Esophagus (tissue), 2 donors: Measurements from ENCODE around the gene TTC28. TPM values are rescaled to one million over a fixed set of nuclear protein-coding genes. Genes with fewer than 3 reads are reported as not detected.

Source experiments
- H3K27ac ChIP-seq, 2 donors: one replicate each; pipeline ENCODE4 v1.5.1; 2013; ENCODE audit warnings: low read depth in 2 of 2, mild to moderate bottlenecking in 2 of 2, inconsistent platforms in 1 of 2, low read length in 1 of 2, moderate library complexity in 1 of 2
- H3K27me3 ChIP-seq, 2 donors: one replicate each; pipeline ENCODE4 v1.6.1; 2013; ENCODE audit warnings: low read length in 2 of 2, control low read depth in 1 of 2, mild to moderate bottlenecking in 1 of 2; ENCODE audit not compliant: insufficient read depth in 2 of 2, control insufficient read depth in 1 of 2
- H3K36me3 ChIP-seq, 2 donors: one replicate each; pipeline ENCODE4 v1.6.1; 2013; ENCODE audit warnings: low read length in 1 of 2; ENCODE audit not compliant: control insufficient read depth in 2 of 2, insufficient read depth in 2 of 2
- H3K4me1 ChIP-seq, 2 donors: one replicate each; pipeline ENCODE4 v1.6.1; 2013; ENCODE audit warnings: low read length in 1 of 2; ENCODE audit not compliant: control insufficient read depth in 2 of 2, insufficient read depth in 2 of 2
- H3K4me3 ChIP-seq, 2 donors: one replicate each; pipeline ENCODE4 v1.5.1; 2013; ENCODE audit warnings: low read length in 2 of 2, mild to moderate bottlenecking in 2 of 2, low read depth in 1 of 2, moderate library complexity in 1 of 2
- H3K9me3 ChIP-seq, 2 donors: one replicate each; pipeline ENCODE4 v1.6.1; 2013; ENCODE audit warnings: mild to moderate bottlenecking in 2 of 2, low read depth in 1 of 2, low read length in 1 of 2, moderate library complexity in 1 of 2; ENCODE audit not compliant: control insufficient read depth in 2 of 2, insufficient read depth in 1 of 2
- WGBS, 2 donors: extraction: QIAGEN DNeasy Blood & Tissue Kit; methylation state at CpG; one replicate each; pipeline ENCODE4 v1.1.7; 2013; 5-methylcytosine and 5-hydroxymethylcytosine counted together
- polyA plus RNA-seq, 2 donors: library from polyadenylated mRNA; stranded (reverse); fragments of 200-250 nt; gene quantifications; one replicate each; pipeline ENCODE4 v1.2.3, GENCODE V29; 2013
- donor health status: healthy with polysubstance abuse.
- donor health status: Bipolar disorder and iron deficiency.

TTC28 gene
- polyA plus RNA-seq, 2 donors = 1.4 to 2.6 TPM

GRCh38 chr22:28021116-28021997, 658.3 kb downstream of the TTC28 start:
- H3K36me3 ChIP-seq = peaks cover 0 to 2% of the 10 kb centered on the region in 2 donors
- H3K27me3 ChIP-seq = no peaks in the 10 kb centered on the region
- no peaks in the 10 kb centered on the region for H3K9me3 ChIP-seq
- 88% methylated on average over 15 of the region's 15 CpGs for WGBS, 2 donors
- no peak overlapping the region for H3K27ac ChIP-seq
- no peak overlapping the region for H3K4me3 ChIP-seq
- peaks cover 10 to 30% of the 10 kb centered on the region in 2 donors for H3K4me1 ChIP-seq

GRCh38 chr22:28019881-28020861, 659.5 kb downstream of the TTC28 start:
- Histone ChIP-seq H3K36me3 (peaks cover 0 to 2% of the 10 kb centered on the region in 2 donors), H3K27ac (no peak overlapping the region), H3K9me3 (no peaks in the 10 kb centered on the region), H3K4me1 (peaks cover 12 to 33% of the 10 kb centered on the region in 2 donors), H3K27me3 (no peaks in the 10 kb centered on the region), H3K4me3 (no peak overlapping the region)
- 44 to 45% methylated on average over 20 of the region's 20 CpGs for WGBS, 2 donors

GRCh38 chr22:28019360-28019759, 660.3 kb downstream of the TTC28 start:
- Histone ChIP-seq H3K27me3 (no peaks in the 10 kb centered on the region), H3K36me3 (no peaks in the 10 kb centered on the region), H3K9me3 (no peaks in the 10 kb centered on the region), H3K4me3 (no peak overlapping the region), H3K4me1 (peaks cover 14 to 36% of the 10 kb centered on the region in 2 donors), H3K27ac (no peak overlapping the region)
- 70 to 74% methylated on average over 8 of the region's 8 CpGs for WGBS, 2 donors

- Histone ChIP-seq H3K27ac (no peak overlapping the region), H3K4me3 (no peak overlapping the region), H3K9me3 (no peaks in the 10 kb centered on the region), H3K4me1 (peaks cover 16 to 45% of the 10 kb centered on the region in 2 donors), H3K27me3 (no peaks in the 10 kb centered on the region), H3K36me3 (no peaks in the 10 kb centered on the region)
- WGBS, 2 donors = 90 to 92% methylated on average over 8 of the region's 8 CpGs
These were observed 661.1 kb downstream of the TTC28 start for GRCh38 chr22:28018461-28018927.

- no peak overlapping the region for H3K27ac ChIP-seq
- no peaks in the 10 kb centered on the region for H3K27me3 ChIP-seq
- 84 to 88% methylated on average over 4 of the region's 4 CpGs for WGBS, 2 donors
- H3K4me3 ChIP-seq = no peak overlapping the region
- H3K36me3 ChIP-seq = no peaks in the 10 kb centered on the region
- H3K9me3 ChIP-seq = no peaks in the 10 kb centered on the region
- peaks cover 17 to 46% of the 10 kb centered on the region in 2 donors for H3K4me1 ChIP-seq
These were observed 661.8 kb downstream of the TTC28 start for GRCh38 chr22:28017859-28018258.

GRCh38 chr22:28017558-28017820, 662.2 kb downstream of the TTC28 start:
- Histone ChIP-seq H3K4me3 (no peak overlapping the region), H3K9me3 (no peaks in the 10 kb centered on the region), H3K27ac (no peak overlapping the region), H3K36me3 (no peaks in the 10 kb centered on the region), H3K27me3 (no peaks in the 10 kb centered on the region), H3K4me1 (peaks cover 17 to 46% of the 10 kb centered on the region in 2 donors)
- 94 to 95% methylated on average over 2 of the region's 2 CpGs for WGBS, 2 donors

GRCh38 chr22:28016781-28017557, 662.7 kb downstream of the TTC28 start:
- Histone ChIP-seq H3K4me1 (peaks cover 19 to 48% of the 10 kb centered on the region in 2 donors), H3K27me3 (no peaks in the 10 kb centered on the region), H3K27ac (no peak overlapping the region), H3K4me3 (no peak overlapping the region), H3K36me3 (no peaks in the 10 kb centered on the region), H3K9me3 (no peaks in the 10 kb centered on the region)
- 86 to 91% methylated on average over 12 of the region's 12 CpGs for WGBS, 2 donors

GRCh38 chr22:28015676-28016601, 663.7 kb downstream of the TTC28 start:
- Histone ChIP-seq H3K27me3 (no peaks in the 10 kb centered on the region), H3K4me1 (peaks cover 17 to 44% of the 10 kb centered on the region in 2 donors), H3K27ac (peak overlapping the region in 1 of 2 donors; percentile 50), H3K36me3 (no peaks in the 10 kb centered on the region), H3K4me3 (no peak overlapping the region), H3K9me3 (no peaks in the 10 kb centered on the region)
- 60 to 70% methylated on average over 16 of the region's 16 CpGs for WGBS, 2 donors
